ENCODE data around the gene PTGES3.
"Not testable (repeated sequence)": the region's sequence is repeated elsewhere in the genome, so short reads cannot be mapped to it uniquely, and the experiment has no call there.

Gene PTGES3

GRCh38 chr12:56657416-56658379 is 30.4 kb downstream of the PTGES3 start:
- DNase-seq, result no peak

GRCh38 chr12:56653781-56654180 is 34.3 kb downstream of the PTGES3 start:
- not testable (repeated sequence) for DNase-seq

GRCh38 chr12:56648023-56648422 is 40.1 kb downstream of the PTGES3 start:
- not testable (repeated sequence) for DNase-seq

GRCh38 chr12:56645717-56646446 is 42.2 kb downstream of the PTGES3 start, which contains the start of gene ATP5F1B:
Gene ATP5F1B (minus strand): TSS chr12:56645984. CDS start chr12:56645963, 21 bp downstream.
- peak; percentile 88 for DNase-seq

GRCh38 chr12:56645201-56645716 is 42.8 kb downstream of the PTGES3 start:
- peak; percentile 55 for DNase-seq

GRCh38 chr12:56644654-56645053 is 43.4 kb downstream of the PTGES3 start:
- no peak for DNase-seq

GRCh38 chr12:56641219-56641618 is 46.9 kb downstream of the PTGES3 start:
- DNase-seq, result no peak

- DNase-seq, result no peak
Measured at GRCh38 chr12:56637621-56638020, 50.5 kb downstream of the PTGES3 start.

- no peak for DNase-seq
Measured at GRCh38 chr12:56636675-56637540, 51.2 kb downstream of the PTGES3 start.

GRCh38 chr12:56635806-56636674 is 52.0 kb downstream of the PTGES3 start:
- peak; percentile 87 for DNase-seq

GRCh38 chr12:56634837-56635791 is 53.0 kb downstream of the PTGES3 start:
- DNase-seq, result peak; percentile 80

- DNase-seq, result no peak
Measured at GRCh38 chr12:56634242-56634836, 53.7 kb downstream of the PTGES3 start.

- peak; percentile 15 for DNase-seq
Measured at GRCh38 chr12:56633468-56634241, 54.4 kb downstream of the PTGES3 start.

- peak; percentile 10 for DNase-seq
Measured at GRCh38 chr12:56632701-56633467, 55.2 kb downstream of the PTGES3 start.

GRCh38 chr12:56631790-56632700 is 56.0 kb downstream of the PTGES3 start:
- peak; percentile 58 for DNase-seq

- DNase-seq, result peak; percentile 62
Measured at GRCh38 chr12:56630180-56630632, 57.9 kb downstream of the PTGES3 start, which contains the start of gene BAZ2A. Gene BAZ2A (minus strand): TSS chr12:56630326. CDS start chr12:56617530, 12,796 bp downstream.

Data from right kidney (tissue), 1 donor.